ENCODE data around the gene ZBTB21.

ZBTB21 gene

GRCh38 chr21:41943851-41944250 lies 66.3 kb downstream of the ZBTB21 start:
- Histone ChIP-seq H3K79me2 (ENCODE audit: control insufficient read depth, low read length) (peaks cover 34% of the 10 kb centered on the region), H4K20me1 (ENCODE audit: control insufficient read depth, insufficient read depth, low read depth, low read length) (no peaks in the 10 kb centered on the region), H3K27me3 (ENCODE audit: control insufficient read depth, low read length) (no peaks in the 10 kb centered on the region), H3K9me2 (replicated peaks; ENCODE audit: control insufficient read depth, low read length) (no peaks in the 10 kb centered on the region), H3K27ac (ENCODE audit: low read depth, low read length) (no peak overlapping the region), H3F3A (ENCODE audit: control insufficient read depth, insufficient read depth) (no peaks in the 10 kb centered on the region), H3K36me3 (ENCODE audit: control insufficient read depth, low read length) (peaks cover 7% of the 10 kb centered on the region; the same call in 1 of the 2 replicates), H3K4me3 (ENCODE audit: low read length) (no peak overlapping the region), H3K4me2 (ENCODE audit: low read length) (no peak overlapping the region), H3K4me1 (ENCODE audit: control insufficient read depth, low read length) (peaks cover 6% of the 10 kb centered on the region; the same call in 1 of the 2 replicates), H3K9me3 (ENCODE audit: control insufficient read depth, insufficient read depth, low read length) (no peaks in the 10 kb centered on the region)
- TF ChIP-seq EZH2phosphoT487 (IDR thresholded peaks at IDR 0.05; ENCODE audit: borderline replicate concordance, low read length), result no peak
- no peak for TF ChIP-seq CTCF (IDR thresholded peaks at IDR 0.05; ENCODE audit: low read depth, low read length, poor library complexity, severe bottlenecking)

DNA sequence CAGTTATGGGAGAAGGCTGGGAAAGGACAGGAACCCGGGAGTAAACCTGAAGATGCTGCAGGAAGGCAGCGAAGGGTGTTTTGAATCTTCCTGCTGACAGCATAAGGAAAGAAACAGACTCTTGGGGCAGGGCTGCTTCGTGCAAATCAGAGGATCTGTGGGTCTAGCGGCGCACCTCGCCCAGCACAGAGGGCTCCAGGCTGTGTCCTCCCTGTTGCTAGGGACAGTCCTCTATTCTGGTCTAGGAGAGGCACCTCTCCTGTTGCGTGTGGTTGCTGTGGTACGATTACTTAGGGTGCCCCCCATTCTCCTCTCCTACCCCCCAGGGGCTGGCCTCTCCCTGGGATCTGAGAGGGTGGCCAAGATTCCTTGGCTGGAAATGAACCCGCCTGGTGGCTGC lies 67.7 kb downstream of the ZBTB21 start:
- TF ChIP-seq EZH2phosphoT487 (IDR thresholded peaks at IDR 0.05; ENCODE audit: borderline replicate concordance, low read length) (no peak), CTCF (IDR thresholded peaks at IDR 0.05; ENCODE audit: low read depth, low read length, poor library complexity, severe bottlenecking) (no peak)
- Histone ChIP-seq H3K27ac (ENCODE audit: low read depth, low read length) (no peak overlapping the region), H4K20me1 (ENCODE audit: control insufficient read depth, insufficient read depth, low read depth, low read length) (no peaks in the 10 kb centered on the region), H3K4me1 (ENCODE audit: control insufficient read depth, low read length) (peaks cover 6% of the 10 kb centered on the region; the same call in 1 of the 2 replicates), H3K4me2 (ENCODE audit: low read length) (no peak overlapping the region), H3F3A (ENCODE audit: control insufficient read depth, insufficient read depth) (no peaks in the 10 kb centered on the region), H3K36me3 (ENCODE audit: control insufficient read depth, low read length) (peaks cover 7% of the 10 kb centered on the region; the same call in 1 of the 2 replicates), H3K9me3 (ENCODE audit: control insufficient read depth, insufficient read depth, low read length) (no peaks in the 10 kb centered on the region), H3K79me2 (ENCODE audit: control insufficient read depth, low read length) (peaks cover 32% of the 10 kb centered on the region), H3K9me2 (replicated peaks; ENCODE audit: control insufficient read depth, low read length) (no peaks in the 10 kb centered on the region), H3K4me3 (ENCODE audit: low read length) (no peak overlapping the region), H3K27me3 (ENCODE audit: control insufficient read depth, low read length) (no peaks in the 10 kb centered on the region)

DNA sequence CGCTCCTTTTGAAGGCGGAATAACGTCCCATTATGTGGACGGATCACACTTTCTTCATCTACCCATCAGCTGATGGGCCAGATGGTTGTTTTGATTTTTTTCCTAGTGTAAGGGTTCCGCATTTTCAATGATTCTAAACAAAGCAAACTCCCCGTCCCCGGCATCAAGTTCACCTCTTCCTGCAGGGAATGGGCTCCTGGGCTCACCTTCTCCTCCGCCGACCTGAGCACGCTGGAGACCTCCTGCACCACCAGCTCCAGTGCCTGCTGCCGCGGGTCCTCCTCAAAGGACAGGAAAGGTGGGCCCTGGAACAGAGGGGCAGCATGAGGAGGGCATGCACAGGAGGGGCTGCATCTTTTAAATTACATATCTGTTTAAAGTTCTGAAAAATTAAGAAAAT lies 68.2 kb downstream of the ZBTB21 start:
- Histone ChIP-seq H3F3A (ENCODE audit: control insufficient read depth, insufficient read depth) (no peaks in the 10 kb centered on the region), H3K36me3 (ENCODE audit: control insufficient read depth, low read length) (peaks cover 7% of the 10 kb centered on the region; the same call in 1 of the 2 replicates)

More for the DNA sequence above, 68.2 kb downstream of the ZBTB21 start:
- Histone ChIP-seq H3K4me3 (ENCODE audit: low read length) (no peak overlapping the region), H3K4me1 (ENCODE audit: control insufficient read depth, low read length) (peaks cover 6% of the 10 kb centered on the region; the same call in 1 of the 2 replicates), H4K20me1 (ENCODE audit: control insufficient read depth, insufficient read depth, low read depth, low read length) (no peaks in the 10 kb centered on the region), H3K27me3 (ENCODE audit: control insufficient read depth, low read length) (no peaks in the 10 kb centered on the region), H3K9me2 (replicated peaks; ENCODE audit: control insufficient read depth, low read length) (no peaks in the 10 kb centered on the region), H3K4me2 (ENCODE audit: low read length) (no peak overlapping the region), H3K9me3 (ENCODE audit: control insufficient read depth, insufficient read depth, low read length) (no peaks in the 10 kb centered on the region), H3K79me2 (ENCODE audit: control insufficient read depth, low read length) (peaks cover 32% of the 10 kb centered on the region), H3K27ac (ENCODE audit: low read depth, low read length) (no peak overlapping the region)
- TF ChIP-seq CTCF (IDR thresholded peaks at IDR 0.05; ENCODE audit: low read depth, low read length, poor library complexity, severe bottlenecking) (no peak), EZH2phosphoT487 (IDR thresholded peaks at IDR 0.05; ENCODE audit: borderline replicate concordance, low read length) (no peak)

Data from DOHH2 (cell line).